ENCODE data around the gene SERPINB6. TPM values are rescaled to one million over a fixed set of nuclear protein-coding genes. Genes with fewer than 3 reads are reported as not detected.

SERPINB6 gene
- total and polyA plus RNA-seq, 2 of the 4 experiments (the other 2 are of a cell fraction): 37.1 to 91.1 TPM

- no peak overlapping the region for H3K27ac ChIP-seq (ENCODE audit: insufficient read depth, low read length)
- ATAC-seq (ENCODE audit: low read depth) (no peak), DNase-seq (no peak)
- H3K9me3 ChIP-seq (ENCODE audit: control insufficient read depth, insufficient read depth, low read length): no peaks in the 10 kb centered on the region
- no peak overlapping the region for H2AFZ ChIP-seq (replicated peaks; ENCODE audit: low read length, poor library complexity)
- no peaks in the 10 kb centered on the region for H4K20me1 ChIP-seq (ENCODE audit: insufficient read depth, low read length)
- H3K23ac ChIP-seq (ENCODE audit: low read depth, low read length): no peak overlapping the region; the same call in 1 of the 2 replicates
- H3K27me3 ChIP-seq (ENCODE audit: control insufficient read depth, insufficient read depth, low read length): no peaks in the 10 kb centered on the region
- H3K4ac ChIP-seq (ENCODE audit: low read depth, low read length): peak overlapping the region; percentile 39; the same call in 1 of the 2 replicates
- peak overlapping the region; percentile 64; the same call in 1 of the 2 replicates for H2BK20ac ChIP-seq (ENCODE audit: low read depth, low read length)
- peak overlapping the region; percentile 79; the same call in 1 of the 2 replicates for H2AK5ac ChIP-seq (ENCODE audit: low read depth, low read length)
- H2BK120ac ChIP-seq (ENCODE audit: low read depth, low read length): peak overlapping the region; percentile 24
- H3K79me1 ChIP-seq (ENCODE audit: low read depth in 1 of 2, low read length in 2 of 2): peaks cover 0 to 20% of the 10 kb centered on the region in 2 experiments; a peak in 2 of 4 replicates
- H4K91ac ChIP-seq (ENCODE audit: insufficient read depth, low read depth, low read length): 0 out of 2 replicates have a peak overlapping the region, but pooled peaks have one; percentile 45
- no peak overlapping the region for H3K18ac ChIP-seq (ENCODE audit: low read depth, low read length)
- no peak overlapping the region for H4K5ac ChIP-seq (ENCODE audit: low read depth, low read length)
- H4K8ac ChIP-seq (ENCODE audit: low read depth in 2 of 2, low read length in 2 of 2): no peak overlapping the region; a peak in 1 of 4 replicates
- no peak overlapping the region for H3K4me3 ChIP-seq (ENCODE audit: insufficient read depth, low read depth, low read length)
- dilution Hi-C loops (cut with HindIII; ENCODE audit: low sequenced_read_pairs, unreplicated experiment) (no loop called here), in situ Hi-C loops (cut with MboI; ENCODE audit: low sequenced_read_pairs) (no loop called here), intact Hi-C loops (cut with micrococcal nuclease) (no loop called here)
- no peak overlapping the region for H3K9ac ChIP-seq (ENCODE audit: low read depth, low read length)
- H2BK5ac ChIP-seq (ENCODE audit: low read depth, low read length, poor library complexity, severe bottlenecking): peak overlapping the region; percentile 46
- no peak overlapping the region for H2BK15ac ChIP-seq (ENCODE audit: low read depth, low read length)
- BruUV-seq (replicated peaks): no TSS peak
- H2AK9ac ChIP-seq (replicated peaks; ENCODE audit: low read depth, low read length, poor library complexity): no peak overlapping the region
- ChIA-PET POLR2A (ENCODE audit: unreplicated experiment) (interaction anchor here (1.1 kb wide), 1 partner anchor 23 kb away, joined by 3 read pairs; no protein-coding TSS in a partner anchor), CTCF (interaction anchor here (0.6 to 2.1 kb wide), 11 partner anchors 9 to 72 kb away, joined by 3 to 9 read pairs (median 5); no protein-coding TSS in a partner anchor)
- peaks cover 5% of the 10 kb centered on the region for H3K4me1 ChIP-seq (ENCODE audit: control insufficient read depth, insufficient read depth, low read length)
- WGBS, 2 experiments (ENCODE audit: extremely low coverage in 2 of 2, insufficient read length in 1 of 2): no CpG with 5 or more reads among the region's 11 CpGs
- H3K36me3 ChIP-seq (ENCODE audit: control insufficient read depth, insufficient read depth, low read length): peaks cover 12% of the 10 kb centered on the region; the same call in 1 of the 2 replicates
- no peak overlapping the region; the same call in 1 of the 2 replicates for H3K14ac ChIP-seq (replicated peaks; ENCODE audit: low read depth, low read length)
- H3K4me2 ChIP-seq (ENCODE audit: low read depth, low read length): no peak overlapping the region; the same call in 1 of the 2 replicates
- no peak overlapping the region for H3K56ac ChIP-seq (ENCODE audit: extremely low read depth, insufficient read depth, low read length)
- H3K9me1 ChIP-seq (ENCODE audit: insufficient read depth, low read length): peaks cover 4% of the 10 kb centered on the region
- TF ChIP-seq USF2 (IDR thresholded peaks at IDR 0.05; ENCODE audit: low read depth, low read length) (no peak), RAD21 (IDR thresholded peaks at IDR 0.05; ENCODE audit: low read length) (no peak), POLR2A (IDR thresholded peaks at IDR 0.05; ENCODE audit: low read depth, low read length) (no peak), SMC3 (IDR thresholded peaks at IDR 0.05; ENCODE audit: low read depth, low read length) (no peak), MAZ (IDR thresholded peaks at IDR 0.05; ENCODE audit: borderline replicate concordance, low read depth, low read length) (no peak), MAFK (IDR thresholded peaks at IDR 0.05; ENCODE audit: low read depth, low read length) (no peak), CTCF (conservative IDR thresholded peaks at IDR 0.05; ENCODE audit: low read depth, low read length) (no peak), MXI1 (IDR thresholded peaks at IDR 0.05; ENCODE audit: borderline replicate concordance, low read depth, low read length) (no peak), NFE2L2 (IDR thresholded peaks at IDR 0.05; ENCODE audit: low read depth, low read length) (no peak), RFX5 (IDR thresholded peaks at IDR 0.05; ENCODE audit: low read depth, low read length) (no peak), FOS (IDR thresholded peaks at IDR 0.05; ENCODE audit: low read depth, low read length) (no peak), ELK1 (IDR thresholded peaks at IDR 0.05; ENCODE audit: borderline replicate concordance, low read depth, low read length) (no peak), CHD1 (IDR thresholded peaks at IDR 0.05; ENCODE audit: low read depth, low read length) (no peak), BHLHE40 (IDR thresholded peaks at IDR 0.05; ENCODE audit: low read depth, low read length) (no peak), RCOR1 (IDR thresholded peaks at IDR 0.05; ENCODE audit: insufficient replicate concordance, low read length) (no peak)
Measured at GRCh38 chr6:3001146-3001772, 29.9 kb upstream of the SERPINB6 start.
